HL-60 (cell line): Measurements from ENCODE around the gene TRIOBP.

Source experiments
- DNase-seq, 2 experiments: peaks; one replicate each; pipeline ENCODE4 v3.0.0-alpha.2; 2010 to 2020; ENCODE audit warnings: low read depth in 1 of 2, low spot score in 1 of 2
- H3K27ac ChIP-seq: fragments of 250-450 bp; sonication (Bioruptor Pico); replicated peaks from 2 replicates; pipeline ENCODE4 v1.5.1; 2020; ENCODE audit warnings: mild to moderate bottlenecking, moderate library complexity
- H3K27me3 ChIP-seq: fragments of 250-450 bp; sonication (Bioruptor Pico); 2 replicates; pipeline ENCODE4 v1.5.1; 2021; ENCODE audit warnings: mild to moderate bottlenecking, moderate library complexity; ENCODE audit not compliant: insufficient read depth, poor library complexity, severe bottlenecking
- H3K4me3 ChIP-seq: replicated peaks from 2 replicates; pipeline ENCODE4 v1.5.1; 2011; ENCODE audit warnings: mild to moderate bottlenecking, control low read depth, low read length; ENCODE audit not compliant: insufficient read depth
- GABPA ChIP-seq: IDR thresholded peaks from 2 replicates; pipeline ENCODE4 v1.6.1; 2012; ENCODE audit warnings: low read depth
- POLR2AphosphoS5 ChIP-seq: IDR thresholded peaks from 2 replicates; pipeline ENCODE4 v1.6.1; 2012; ENCODE audit warnings: low read depth
- REST ChIP-seq: IDR thresholded peaks from 2 replicates; pipeline ENCODE4 v1.6.1; 2012; ENCODE audit warnings: low read depth; ENCODE audit not compliant: insufficient replicate concordance
- SPI1 ChIP-seq: IDR thresholded peaks from 2 replicates; pipeline ENCODE4 v1.6.1; 2012; ENCODE audit warnings: low read depth, mild to moderate bottlenecking, borderline replicate concordance
- TF ChIP-seq, protein P1 (sequence below): IDR thresholded peaks from one replicate; pipeline ENCODE4 v1.5.1; 2011; ENCODE audit warnings: low read length, control low read depth, inconsistent platforms; ENCODE audit not compliant: insufficient read depth

The TRIOBP gene

GRCh38 chr22:37731804-37732471 is 35.1 kb downstream of the TRIOBP start:
- Histone ChIP-seq H3K27me3 (no peaks in the 10 kb centered on the region), H3K4me3 (no peak overlapping the region), H3K27ac (peak overlapping the region; percentile 66)
- no peak for TF ChIP-seq SPI1
- TF ChIP-seq REST = no peak
- TF ChIP-seq GABPA = no peak
- 0 out of 2 replicates have a peak, but pooled peaks have one; percentile 23 for TF ChIP-seq POLR2AphosphoS5
- TF ChIP-seq, protein P1, sequence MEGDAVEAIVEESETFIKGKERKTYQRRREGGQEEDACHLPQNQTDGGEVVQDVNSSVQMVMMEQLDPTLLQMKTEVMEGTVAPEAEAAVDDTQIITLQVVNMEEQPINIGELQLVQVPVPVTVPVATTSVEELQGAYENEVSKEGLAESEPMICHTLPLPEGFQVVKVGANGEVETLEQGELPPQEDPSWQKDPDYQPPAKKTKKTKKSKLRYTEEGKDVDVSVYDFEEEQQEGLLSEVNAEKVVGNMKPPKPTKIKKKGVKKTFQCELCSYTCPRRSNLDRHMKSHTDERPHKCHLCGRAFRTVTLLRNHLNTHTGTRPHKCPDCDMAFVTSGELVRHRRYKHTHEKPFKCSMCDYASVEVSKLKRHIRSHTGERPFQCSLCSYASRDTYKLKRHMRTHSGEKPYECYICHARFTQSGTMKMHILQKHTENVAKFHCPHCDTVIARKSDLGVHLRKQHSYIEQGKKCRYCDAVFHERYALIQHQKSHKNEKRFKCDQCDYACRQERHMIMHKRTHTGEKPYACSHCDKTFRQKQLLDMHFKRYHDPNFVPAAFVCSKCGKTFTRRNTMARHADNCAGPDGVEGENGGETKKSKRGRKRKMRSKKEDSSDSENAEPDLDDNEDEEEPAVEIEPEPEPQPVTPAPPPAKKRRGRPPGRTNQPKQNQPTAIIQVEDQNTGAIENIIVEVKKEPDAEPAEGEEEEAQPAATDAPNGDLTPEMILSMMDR = peak; percentile 19
- DNase-seq = peak in 1 of 2 experiments; percentile 83

DNA sequence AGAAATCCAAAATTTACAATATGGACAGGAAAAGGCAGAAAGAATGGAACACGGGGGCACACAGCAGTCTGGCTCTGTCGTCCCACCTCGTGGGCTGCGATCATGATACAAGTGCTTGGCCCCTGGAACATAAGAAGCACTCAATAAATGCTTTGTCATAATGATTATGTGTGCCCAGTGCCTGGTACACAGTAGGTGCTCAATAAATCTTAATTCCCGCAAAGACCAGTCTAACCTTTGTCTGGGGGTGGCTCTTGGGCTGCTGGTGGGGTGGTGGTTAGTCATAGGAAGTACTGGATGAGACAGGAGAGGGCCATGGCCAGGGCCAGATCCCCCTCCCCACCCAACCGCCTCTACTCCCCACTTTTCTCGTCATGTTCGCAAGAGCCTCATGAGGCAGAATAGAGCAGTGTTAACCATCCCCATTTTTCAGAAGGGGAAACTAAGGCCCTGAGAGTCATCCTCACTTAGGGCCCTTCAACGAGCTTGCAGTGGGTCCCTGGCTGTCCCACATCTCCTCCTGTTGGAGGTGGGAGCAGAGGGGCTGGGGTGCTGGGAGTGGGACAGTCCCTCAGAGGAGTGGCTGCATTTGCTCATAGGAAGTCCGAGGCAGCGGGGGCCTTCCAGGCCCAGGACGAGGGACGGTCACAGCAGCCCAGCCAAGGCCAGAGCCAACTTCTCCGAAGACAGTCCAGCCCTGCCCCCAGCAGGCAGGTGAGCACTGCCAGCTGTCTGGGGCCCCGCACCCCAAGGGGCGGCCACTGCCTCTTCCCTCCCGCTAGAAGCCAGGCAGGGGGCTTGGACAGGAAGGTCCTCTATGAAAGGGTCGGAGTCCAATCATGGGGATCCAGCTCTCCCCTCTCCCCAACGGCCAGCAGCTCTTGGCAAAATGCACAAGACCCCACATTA is 36.1 kb downstream of the TRIOBP start:
- H3K4me3 ChIP-seq = no peak overlapping the region
- DNase-seq = no peak
- H3K27ac ChIP-seq = no peak overlapping the region
- no peaks in the 10 kb centered on the region for H3K27me3 ChIP-seq
- TF ChIP-seq REST (no peak), GABPA (no peak), SPI1 (no peak), POLR2AphosphoS5 (no peak)
- TF ChIP-seq, protein P1 = no peak

DNA sequence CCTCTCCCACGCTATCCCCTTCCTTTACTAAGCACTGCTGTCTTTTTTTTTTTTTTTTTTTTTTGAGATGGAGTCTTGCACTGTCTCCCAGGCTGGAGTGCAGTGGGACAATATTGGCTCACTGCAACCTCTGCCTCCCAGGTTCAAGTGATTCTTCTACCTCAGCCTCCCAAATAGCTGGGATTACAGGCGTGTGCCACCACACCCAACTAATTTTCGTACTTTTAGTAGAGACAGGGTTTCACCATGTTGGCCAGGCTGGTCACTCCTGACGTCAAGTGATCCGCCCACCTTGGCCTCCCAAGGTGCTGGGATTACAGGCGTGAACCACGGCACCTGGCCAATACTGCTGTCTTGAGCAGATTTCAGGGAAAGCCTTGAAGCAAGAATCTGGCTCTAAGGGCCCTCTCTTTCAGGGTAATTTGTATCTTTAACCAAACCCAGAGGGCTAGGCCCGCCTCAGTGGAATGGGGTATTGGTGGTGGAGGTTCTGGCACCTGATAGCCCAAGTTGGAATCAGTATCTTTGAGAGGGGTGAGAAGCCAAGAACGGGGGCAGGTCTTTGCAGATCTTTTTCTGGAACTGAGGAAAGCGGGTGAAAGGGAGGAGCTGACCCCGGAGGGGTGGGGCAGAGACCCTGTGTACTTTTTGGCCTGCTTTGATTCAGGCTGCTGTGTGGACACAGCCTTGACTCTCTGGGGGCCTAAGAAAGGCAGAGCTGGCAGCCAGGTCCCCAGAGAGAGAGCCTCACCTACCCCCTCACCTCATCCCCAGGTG is 37.0 kb downstream of the TRIOBP start:
- no peak for TF ChIP-seq REST
- no peak for TF ChIP-seq GABPA
- TF ChIP-seq SPI1 = no peak
- no peak for TF ChIP-seq POLR2AphosphoS5
- TF ChIP-seq, protein P1 = no peak
- H3K27ac ChIP-seq = no peak overlapping the region
- no peaks in the 10 kb centered on the region for H3K27me3 ChIP-seq
- no peak for DNase-seq
- H3K4me3 ChIP-seq = no peak overlapping the region
